Measurements from ENCODE around the gene RSRC2.
"Not testable (repeated sequence)": the region's sequence is repeated elsewhere in the genome, so short reads cannot be mapped to it uniquely, and the experiment has no call there.

RSRC2 gene

GRCh38 chr12:122501489-122501989, 25.2 kb downstream of the RSRC2 start:
- H3K4me3 ChIP-seq (replicated peaks; ENCODE audit: low read depth, low read length): peak overlapping the region; percentile 72
- DNase-seq (ENCODE audit: extremely low read depth, low read depth): no peak
- TF ChIP-seq, protein P1, sequence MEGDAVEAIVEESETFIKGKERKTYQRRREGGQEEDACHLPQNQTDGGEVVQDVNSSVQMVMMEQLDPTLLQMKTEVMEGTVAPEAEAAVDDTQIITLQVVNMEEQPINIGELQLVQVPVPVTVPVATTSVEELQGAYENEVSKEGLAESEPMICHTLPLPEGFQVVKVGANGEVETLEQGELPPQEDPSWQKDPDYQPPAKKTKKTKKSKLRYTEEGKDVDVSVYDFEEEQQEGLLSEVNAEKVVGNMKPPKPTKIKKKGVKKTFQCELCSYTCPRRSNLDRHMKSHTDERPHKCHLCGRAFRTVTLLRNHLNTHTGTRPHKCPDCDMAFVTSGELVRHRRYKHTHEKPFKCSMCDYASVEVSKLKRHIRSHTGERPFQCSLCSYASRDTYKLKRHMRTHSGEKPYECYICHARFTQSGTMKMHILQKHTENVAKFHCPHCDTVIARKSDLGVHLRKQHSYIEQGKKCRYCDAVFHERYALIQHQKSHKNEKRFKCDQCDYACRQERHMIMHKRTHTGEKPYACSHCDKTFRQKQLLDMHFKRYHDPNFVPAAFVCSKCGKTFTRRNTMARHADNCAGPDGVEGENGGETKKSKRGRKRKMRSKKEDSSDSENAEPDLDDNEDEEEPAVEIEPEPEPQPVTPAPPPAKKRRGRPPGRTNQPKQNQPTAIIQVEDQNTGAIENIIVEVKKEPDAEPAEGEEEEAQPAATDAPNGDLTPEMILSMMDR (IDR thresholded peaks at IDR 0.05; ENCODE audit: low read depth, low read length, missing control alignments): no peak

GRCh38 chr12:122500685-122501488, 25.8 kb downstream of the RSRC2 start, which contains the start of gene ZCCHC8:
TSS of gene ZCCHC8 (minus strand) at chr12:122500932. CDS start at chr12:122500840, 92 bp downstream.
- DNase-seq (ENCODE audit: extremely low read depth, low read depth): peak; percentile 94
- peak within 1 kb of the TSS; percentile 72 for H3K4me3 ChIP-seq (replicated peaks; ENCODE audit: low read depth, low read length)
- TF ChIP-seq, protein P1 (IDR thresholded peaks at IDR 0.05; ENCODE audit: low read depth, low read length, missing control alignments): no peak

DNA sequence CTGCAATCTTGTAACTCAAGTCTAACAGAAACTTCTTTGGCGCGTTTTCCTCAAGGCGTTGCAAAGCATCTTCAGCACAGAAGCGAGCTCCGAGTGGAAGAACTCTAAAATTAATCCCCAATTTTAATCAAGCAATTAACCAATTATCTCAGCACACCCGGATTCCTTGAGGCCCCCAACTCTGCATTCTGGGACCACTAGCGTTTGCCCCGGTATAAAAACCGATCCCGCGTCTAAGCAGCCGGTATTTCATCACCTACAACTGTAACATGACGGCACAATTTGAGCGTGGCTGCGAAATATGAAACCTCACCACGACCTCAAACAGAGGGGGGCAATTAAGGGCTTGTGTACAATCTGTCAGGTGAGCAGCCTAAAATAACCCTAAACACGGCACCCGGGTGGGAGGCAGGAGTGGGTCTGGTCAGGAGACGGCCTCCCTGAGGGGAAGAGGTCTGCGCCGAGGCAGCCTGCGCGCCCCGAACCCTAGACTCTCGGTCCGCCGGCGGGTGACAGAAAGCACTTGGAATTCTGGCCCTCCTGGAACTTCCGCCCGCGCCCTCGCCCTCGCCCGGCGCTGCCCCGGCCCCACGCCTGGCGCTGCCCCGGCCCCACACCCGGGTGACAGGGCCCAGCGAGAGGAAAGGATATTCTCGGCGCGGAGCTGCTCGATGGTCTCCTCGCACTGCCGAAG, 26.6 kb downstream of the RSRC2 start:
- TF ChIP-seq, protein P1 (IDR thresholded peaks at IDR 0.05; ENCODE audit: low read depth, low read length, missing control alignments): no peak
- no peak for DNase-seq (ENCODE audit: extremely low read depth, low read depth)
- H3K4me3 ChIP-seq (replicated peaks; ENCODE audit: low read depth, low read length): peak overlapping the region; percentile 72

GRCh38 chr12:122495258-122495657, 31.5 kb downstream of the RSRC2 start:
- no peak for DNase-seq (ENCODE audit: extremely low read depth, low read depth)
- H3K4me3 ChIP-seq (replicated peaks; ENCODE audit: low read depth, low read length): no peak overlapping the region
- TF ChIP-seq, protein P1 (IDR thresholded peaks at IDR 0.05; ENCODE audit: low read depth, low read length, missing control alignments): no peak

DNA sequence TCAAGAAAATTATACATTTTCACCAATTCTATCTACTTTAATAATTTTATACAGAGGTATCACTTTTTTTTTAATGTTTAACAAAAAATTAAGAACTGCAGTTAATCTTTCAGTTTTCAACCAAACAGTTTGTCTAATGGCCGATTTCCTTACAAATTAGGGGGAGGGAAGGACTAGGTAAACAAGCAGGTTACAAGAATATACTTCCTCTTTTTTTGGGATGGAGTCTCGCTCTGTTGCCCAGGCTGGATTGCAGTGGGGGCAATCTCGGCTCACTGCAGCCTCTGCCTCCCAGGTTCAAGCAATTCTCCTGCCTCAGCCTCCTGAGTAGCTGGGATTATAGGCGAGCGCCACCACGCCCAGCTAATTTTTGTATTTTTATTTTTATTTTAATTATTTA, 33.5 kb downstream of the RSRC2 start:
- DNase-seq (ENCODE audit: extremely low read depth, low read depth); H3K4me3 ChIP-seq (replicated peaks; ENCODE audit: low read depth, low read length): not testable (repeated sequence)

DNA sequence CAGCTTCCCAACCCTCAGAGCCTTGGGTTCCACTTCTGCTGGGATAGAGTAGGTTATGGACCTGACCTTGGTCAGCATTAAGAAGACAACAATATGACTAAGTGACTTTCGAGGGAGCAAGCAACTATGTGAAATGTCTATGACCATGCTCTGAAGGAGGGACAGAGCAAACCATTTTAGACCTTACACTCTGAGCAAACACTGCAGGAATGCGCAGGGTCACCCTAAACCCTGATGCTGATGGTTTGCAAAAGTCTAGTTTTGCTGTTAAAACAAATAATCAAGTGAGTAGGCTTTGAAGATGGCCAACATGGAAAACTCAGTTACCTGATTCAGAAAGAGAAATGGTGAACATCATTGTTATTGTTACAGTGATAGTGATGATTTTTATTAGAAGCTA, 34.7 kb downstream of the RSRC2 start:
- H3K4me3 ChIP-seq (replicated peaks; ENCODE audit: low read depth, low read length): no peak overlapping the region
- TF ChIP-seq, protein P1 (IDR thresholded peaks at IDR 0.05; ENCODE audit: low read depth, low read length, missing control alignments): no peak
- no peak for DNase-seq (ENCODE audit: extremely low read depth, low read depth)

DNA sequence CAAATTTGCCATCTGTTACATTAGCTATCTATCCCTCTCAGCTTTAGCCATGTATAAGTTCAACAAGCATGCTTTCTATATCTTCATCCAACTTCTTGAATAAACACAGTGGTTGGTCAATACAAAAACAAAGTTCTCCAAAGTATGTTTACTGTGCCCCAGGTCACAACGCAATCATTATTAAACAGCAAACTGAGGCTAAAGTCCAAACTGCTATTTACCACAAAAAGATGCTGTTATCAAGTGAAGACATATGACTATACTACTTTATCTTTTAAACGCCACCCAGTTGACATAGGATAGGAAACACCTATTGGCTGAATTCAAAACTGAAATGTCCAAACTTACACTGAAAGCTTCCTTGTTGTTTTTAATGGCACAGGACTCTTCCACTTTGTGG, 37.7 kb downstream of the RSRC2 start:
- TF ChIP-seq, protein P1 (IDR thresholded peaks at IDR 0.05; ENCODE audit: low read depth, low read length, missing control alignments): no peak
- no peak for DNase-seq (ENCODE audit: extremely low read depth, low read depth)
- no peak overlapping the region for H3K4me3 ChIP-seq (replicated peaks; ENCODE audit: low read depth, low read length)

GRCh38 chr12:122487807-122488206, 38.9 kb downstream of the RSRC2 start:
- DNase-seq (ENCODE audit: extremely low read depth, low read depth); H3K4me3 ChIP-seq (replicated peaks; ENCODE audit: low read depth, low read length): not testable (repeated sequence)

Measured in HFF-Myc (cell line).